Epithelial cell of esophagus (primary cell): Measurements from ENCODE around the gene INO80E.

Experiments used
- DNase-seq: peaks from one replicate; pipeline ENCODE4 v3.0.0; 2010; ENCODE audit warnings: low read depth
- H3K4me3 ChIP-seq: 2 replicates; pipeline ENCODE4 v1.5.1; 2011; ENCODE audit warnings: mild to moderate bottlenecking, low read length, control low read depth
- CTCF ChIP-seq: IDR thresholded peaks from 2 replicates; pipeline ENCODE4 v1.5.1; 2011; ENCODE audit warnings: low read depth, mild to moderate bottlenecking, low read length, control low read depth, inconsistent platforms; ENCODE audit not compliant: insufficient read depth; ENCODE audit errors: missing control alignments

The INO80E gene

GRCh38 chr16:30028438-30029076 lies 32.5 kb downstream of the INO80E start:
- no peak for TF ChIP-seq CTCF
- peak; percentile 29 for DNase-seq
- H3K4me3 ChIP-seq = no peak overlapping the region

- TF ChIP-seq CTCF = no peak
- no peak for DNase-seq
- H3K4me3 ChIP-seq = no peak overlapping the region
Observed at GRCh38 chr16:30030011-30030685, 34.1 kb downstream of the INO80E start.

GRCh38 chr16:30030841-30031413 lies 34.9 kb downstream of the INO80E start, which contains the start of gene TLCD3B:
TLCD3B (minus strand) TSS chr16:30031271; CDS start chr16:30030527, 744 bp downstream.
- TF ChIP-seq CTCF = no peak
- H3K4me3 ChIP-seq = no peak within 1 kb of the TSS
- DNase-seq = no peak

DNA sequence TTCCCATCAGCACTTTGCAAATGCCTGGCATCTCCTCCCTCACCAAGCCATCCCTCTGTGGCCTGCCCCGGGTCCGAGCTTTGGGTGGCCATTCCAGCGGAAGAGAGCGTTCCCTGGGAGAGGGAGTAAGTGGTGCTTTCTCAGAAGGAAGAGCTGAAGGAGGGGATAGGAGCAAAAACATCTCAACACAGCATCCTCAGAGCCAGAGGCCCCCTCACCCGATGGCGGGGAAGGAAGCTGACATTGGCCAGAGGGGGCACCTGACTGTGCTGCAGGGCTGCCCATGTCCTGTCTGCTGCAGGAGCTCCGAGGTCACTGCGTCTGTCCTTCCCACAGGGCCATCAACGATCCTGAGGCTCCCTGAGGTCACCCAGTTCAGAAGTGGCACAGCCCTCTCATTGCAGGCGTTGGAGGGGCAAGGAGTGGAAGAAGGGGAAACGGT lies 35.5 kb downstream of the INO80E start:
- no peak overlapping the region for H3K4me3 ChIP-seq
- TF ChIP-seq CTCF = no peak
- no peak for DNase-seq

DNA sequence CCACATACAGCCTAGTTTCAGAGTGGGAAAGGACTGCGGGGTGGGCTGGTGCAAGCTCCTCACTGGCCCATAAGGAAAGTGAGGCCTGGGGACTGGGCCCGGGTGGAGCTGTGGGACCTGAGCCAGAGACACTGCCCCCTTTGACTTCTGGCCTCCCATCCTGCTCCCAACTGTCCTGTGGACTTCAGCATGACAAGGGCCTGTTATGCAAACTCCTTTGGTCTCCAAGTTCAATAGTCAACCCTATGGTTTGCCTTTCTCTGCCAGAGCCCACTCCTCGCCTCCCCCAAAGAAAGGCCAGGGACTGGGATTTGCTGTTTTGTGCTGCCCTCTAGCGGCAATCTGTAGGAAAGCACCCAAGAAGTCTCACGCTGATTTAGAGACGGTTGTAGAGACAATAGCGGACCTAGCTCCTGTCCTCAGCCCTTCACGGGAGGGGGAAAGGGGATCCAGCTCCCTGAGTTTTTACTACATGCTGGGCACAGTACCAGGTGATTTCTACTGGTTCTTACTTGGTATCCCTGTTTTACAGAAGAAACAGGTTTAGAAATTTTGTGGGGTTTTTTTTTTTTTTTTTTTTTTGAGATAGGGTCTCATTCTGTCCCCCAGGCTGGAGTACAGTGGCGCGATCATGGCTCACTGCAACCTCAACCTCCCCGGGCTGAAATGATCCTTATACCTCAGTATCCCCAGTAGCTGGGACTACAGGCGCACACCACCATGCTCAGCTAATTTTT lies 36.2 kb downstream of the INO80E start:
- peak; percentile 70 for DNase-seq
- H3K4me3 ChIP-seq = no peak overlapping the region
- TF ChIP-seq CTCF = peak; percentile 83

DNA sequence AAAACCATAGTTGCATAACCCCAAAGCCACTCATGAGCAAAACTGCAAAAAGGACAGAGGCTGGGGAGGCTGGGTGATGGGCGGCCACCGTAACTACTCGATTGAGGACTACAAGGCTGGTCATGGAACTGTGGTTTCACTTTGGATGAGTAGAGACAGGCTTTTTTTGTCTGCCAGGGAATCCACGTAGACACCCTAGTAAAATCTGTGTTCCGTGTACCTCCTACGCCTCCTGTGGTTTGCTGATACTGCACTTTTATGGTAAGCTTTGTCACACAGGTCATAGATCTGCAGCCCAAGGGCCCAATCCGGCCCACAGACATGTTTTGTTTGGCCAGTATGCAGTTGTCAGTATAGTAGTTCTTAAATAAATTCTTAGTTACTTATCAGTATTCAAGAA lies 37.2 kb downstream of the INO80E start:
- no peak for TF ChIP-seq CTCF
- no peak overlapping the region for H3K4me3 ChIP-seq
- no peak for DNase-seq
